Neutrophil (primary cell): Measurements from ENCODE around the gene BRSK2.

Experiments used
- H3K27ac ChIP-seq: fragments of 200-600 bp; sonication (generic); 2 replicates; pipeline ENCODE4 v1.5.1; 2016; ENCODE audit warnings: mild to moderate bottlenecking, moderate library complexity
- H3K27me3 ChIP-seq: fragments of 200-600 bp; sonication (generic); 2 replicates; pipeline ENCODE4 v1.6.0; 2016; ENCODE audit warnings: mild to moderate bottlenecking
- H3K36me3 ChIP-seq: fragments of 200-600 bp; sonication (generic); 2 replicates; pipeline ENCODE4 v1.5.1; 2017
- H3K4me1 ChIP-seq, 2 experiments: fragments of 200-600 bp in 1 of 2; sonication (generic) in 1 of 2; 1 replicate in 1 of 2; 2 replicates in 1 of 2; pipeline versions ENCODE4 v1.5.1 to v1.6.1; 2013 to 2016; ENCODE audit warnings: low read depth in 1 of 2, low read length in 1 of 2, mild to moderate bottlenecking in 1 of 2, moderate library complexity in 1 of 2; ENCODE audit not compliant: control insufficient read depth in 1 of 2, insufficient read depth in 1 of 2
- H3K4me3 ChIP-seq, 2 experiments: fragments of 200-600 bp in 1 of 2; sonication (generic) in 1 of 2; 1 replicate in 1 of 2; 2 replicates in 1 of 2; pipeline ENCODE4 v1.5.1; 2013 to 2016; ENCODE audit warnings: low read depth in 1 of 2, low read length in 1 of 2, mild to moderate bottlenecking in 1 of 2, moderate library complexity in 1 of 2
- H3K9me3 ChIP-seq: fragments of 200-600 bp; sonication (generic); 2 replicates; pipeline ENCODE4 v1.5.1; 2016
- CTCF ChIP-seq: fragments of 200-600 bp; sonication (generic); IDR thresholded peaks from 2 replicates; pipeline ENCODE4 v1.5.1; 2016; ENCODE audit warnings: antibody characterized with exemption

BRSK2 gene

GRCh38 chr11:1453611-1454034, 63.9 kb downstream of the BRSK2 start:
- H3K27ac ChIP-seq, result no peak overlapping the region
- peaks cover 21% of the 10 kb centered on the region for H3K27me3 ChIP-seq
- no peak for TF ChIP-seq CTCF
- H3K4me1 ChIP-seq, result no peaks in the 10 kb centered on the region
- no peaks in the 10 kb centered on the region for H3K36me3 ChIP-seq
- H3K9me3 ChIP-seq, result no peaks in the 10 kb centered on the region
- no peak overlapping the region for H3K4me3 ChIP-seq

- H3K27me3 ChIP-seq, result peaks cover 21% of the 10 kb centered on the region
- no peak overlapping the region for H3K4me3 ChIP-seq
- no peak overlapping the region for H3K27ac ChIP-seq
- H3K36me3 ChIP-seq, result no peaks in the 10 kb centered on the region
- H3K9me3 ChIP-seq, result no peaks in the 10 kb centered on the region
- no peaks in the 10 kb centered on the region for H3K4me1 ChIP-seq
- no peak for TF ChIP-seq CTCF
These were observed 64.8 kb downstream of the BRSK2 start for GRCh38 chr11:1454576-1454975.

GRCh38 chr11:1455032-1455762, 65.5 kb downstream of the BRSK2 start:
- no peaks in the 10 kb centered on the region for H3K36me3 ChIP-seq
- TF ChIP-seq CTCF, result no peak
- no peaks in the 10 kb centered on the region for H3K9me3 ChIP-seq
- peaks cover 21% of the 10 kb centered on the region for H3K27me3 ChIP-seq
- no peak overlapping the region for H3K4me3 ChIP-seq
- no peak overlapping the region for H3K27ac ChIP-seq
- no peaks in the 10 kb centered on the region for H3K4me1 ChIP-seq

- no peak overlapping the region for H3K4me3 ChIP-seq
- no peak for TF ChIP-seq CTCF
- no peak overlapping the region for H3K27ac ChIP-seq
- peaks cover 21% of the 10 kb centered on the region for H3K27me3 ChIP-seq
- H3K4me1 ChIP-seq, result no peaks in the 10 kb centered on the region
- no peaks in the 10 kb centered on the region for H3K9me3 ChIP-seq
- H3K36me3 ChIP-seq, result no peaks in the 10 kb centered on the region
These were observed 66.0 kb downstream of the BRSK2 start for GRCh38 chr11:1455763-1456060.

- Histone ChIP-seq H3K4me3 (no peak overlapping the region), H3K9me3 (no peaks in the 10 kb centered on the region), H3K4me1 (no peaks in the 10 kb centered on the region), H3K27ac (no peak overlapping the region), H3K27me3 (peaks cover 21% of the 10 kb centered on the region), H3K36me3 (no peaks in the 10 kb centered on the region)
- no peak for TF ChIP-seq CTCF
These were observed 66.4 kb downstream of the BRSK2 start for GRCh38 chr11:1456176-1456575.
